GM18498 (cell line): ENCODE data around the gene THAP6.
"Not testable (repeated sequence)": the region's sequence is repeated elsewhere in the genome, so short reads cannot be mapped to it uniquely, and the experiment has no call there.

ENCODE experiments used
- ATAC-seq: cut with Tn5 transposase; IDR thresholded peaks from one replicate; pipeline ENCODE4 v1.9.1; 2021; ENCODE audit warnings: mild to moderate bottlenecking, moderate library complexity; ENCODE audit not compliant: unreplicated experiment

THAP6 gene

GRCh38 chr4:75525086-75525485, 10.8 kb downstream of the THAP6 start:
- ATAC-seq, result no peak

GRCh38 chr4:75525910-75526309, 11.6 kb downstream of the THAP6 start:
- no peak for ATAC-seq

GRCh38 chr4:75527482-75527881, 13.2 kb downstream of the THAP6 start:
- ATAC-seq, result no peak

- no peak for ATAC-seq
These were observed 16.5 kb downstream of the THAP6 start for GRCh38 chr4:75530556-75531322.

- ATAC-seq, result not testable (repeated sequence)
These were observed 17.4 kb downstream of the THAP6 start for GRCh38 chr4:75531536-75532143.

GRCh38 chr4:75533339-75533887, 19.1 kb downstream of the THAP6 start:
- ATAC-seq, result not testable (repeated sequence)

GRCh38 chr4:75533926-75534325, 19.7 kb downstream of the THAP6 start:
- not testable (repeated sequence) for ATAC-seq

- not testable (repeated sequence) for ATAC-seq
These were observed 23.0 kb downstream of the THAP6 start for GRCh38 chr4:75537308-75537707.

- ATAC-seq, result no peak
These were observed 28.6 kb downstream of the THAP6 start for GRCh38 chr4:75542824-75543223.

- ATAC-seq, result not testable (repeated sequence)
These were observed 29.9 kb downstream of the THAP6 start for GRCh38 chr4:75544220-75544619.

GRCh38 chr4:75544870-75545269, 30.6 kb downstream of the THAP6 start:
- ATAC-seq, result no peak

- no peak for ATAC-seq
These were observed 31.3 kb downstream of the THAP6 start for GRCh38 chr4:75545526-75545925.

GRCh38 chr4:75547647-75548387, 33.5 kb downstream of the THAP6 start:
- no peak for ATAC-seq

GRCh38 chr4:75549019-75549418, 34.7 kb downstream of the THAP6 start:
- ATAC-seq, result no peak

- no peak for ATAC-seq
These were observed 38.2 kb downstream of the THAP6 start for GRCh38 chr4:75552452-75552851.

GRCh38 chr4:75555294-75556164, 41.3 kb downstream of the THAP6 start, which contains the start of gene ODAPH:
Gene ODAPH, plus strand, starts transcription at chr4:75556066. Its CDS starts 17 bp downstream, at chr4:75556083.
- ATAC-seq, result peak; percentile 96

- no peak for ATAC-seq
These were observed 43.4 kb downstream of the THAP6 start for GRCh38 chr4:75557696-75558095.

- no peak for ATAC-seq
These were observed 47.5 kb downstream of the THAP6 start for GRCh38 chr4:75561789-75562188.

- no peak for ATAC-seq
These were observed 49.8 kb downstream of the THAP6 start for GRCh38 chr4:75564023-75564422.

GRCh38 chr4:75565481-75565880, 51.2 kb downstream of the THAP6 start:
- ATAC-seq, result no peak
